Measurements from ENCODE around the gene NT5DC3. TPM values are rescaled to one million over a fixed set of nuclear protein-coding genes. Genes with fewer than 3 reads are reported as not detected.
"Not testable (repeated sequence)": the region's sequence is repeated elsewhere in the genome, so short reads cannot be mapped to it uniquely, and the experiment has no call there.

The NT5DC3 gene
- total RNA-seq, 1 donor from 2014 or later = 7.0 TPM

DNA sequence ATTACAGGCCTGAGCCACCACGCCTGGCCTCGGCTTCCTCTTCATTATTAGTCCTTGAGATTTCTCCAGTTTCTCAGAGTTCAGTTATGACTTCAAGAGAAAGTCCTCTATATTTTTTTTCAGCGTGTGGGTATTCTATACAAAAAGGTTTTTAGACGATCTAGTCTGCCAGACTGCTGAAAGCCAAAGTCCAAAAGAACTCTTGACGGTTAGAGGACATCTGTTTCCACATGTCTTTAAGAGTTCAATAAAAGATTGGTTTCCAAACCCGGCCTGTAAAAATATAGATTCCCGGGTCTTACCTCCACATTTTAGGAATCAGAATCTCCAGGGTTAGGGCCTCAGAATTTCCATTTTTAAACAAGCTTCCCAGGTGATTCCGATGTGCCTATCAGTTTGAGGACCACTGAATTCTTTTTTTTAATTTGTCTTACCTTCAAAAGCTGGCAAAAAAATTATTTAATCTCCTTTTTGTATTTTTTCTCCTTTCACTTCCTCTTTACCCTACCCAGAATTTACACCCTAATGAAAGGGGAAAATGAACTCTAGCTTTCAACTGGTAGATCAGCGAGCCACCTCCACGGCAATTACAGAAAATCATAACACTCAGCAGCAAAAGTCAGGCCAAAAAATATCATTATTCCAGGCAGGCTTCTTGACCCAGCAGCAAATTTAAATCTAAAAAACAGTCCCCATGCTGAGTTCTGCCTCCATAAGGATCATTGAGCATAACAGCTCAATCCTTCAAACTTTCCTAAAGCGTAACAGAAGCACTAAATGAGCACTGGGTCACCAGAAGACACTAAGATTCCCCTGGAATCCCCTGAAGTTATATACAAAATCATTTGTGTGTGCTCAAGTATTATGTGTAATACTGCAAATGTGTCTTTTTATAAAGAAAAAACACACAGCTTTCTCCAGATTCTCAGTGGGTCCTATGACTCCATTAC lies 8.7 kb downstream of the NT5DC3 start:
- no peak for DNase-seq

- no peak for DNase-seq
These were observed 10.2 kb downstream of the NT5DC3 start for GRCh38 chr12:103830730-103831320.

DNA sequence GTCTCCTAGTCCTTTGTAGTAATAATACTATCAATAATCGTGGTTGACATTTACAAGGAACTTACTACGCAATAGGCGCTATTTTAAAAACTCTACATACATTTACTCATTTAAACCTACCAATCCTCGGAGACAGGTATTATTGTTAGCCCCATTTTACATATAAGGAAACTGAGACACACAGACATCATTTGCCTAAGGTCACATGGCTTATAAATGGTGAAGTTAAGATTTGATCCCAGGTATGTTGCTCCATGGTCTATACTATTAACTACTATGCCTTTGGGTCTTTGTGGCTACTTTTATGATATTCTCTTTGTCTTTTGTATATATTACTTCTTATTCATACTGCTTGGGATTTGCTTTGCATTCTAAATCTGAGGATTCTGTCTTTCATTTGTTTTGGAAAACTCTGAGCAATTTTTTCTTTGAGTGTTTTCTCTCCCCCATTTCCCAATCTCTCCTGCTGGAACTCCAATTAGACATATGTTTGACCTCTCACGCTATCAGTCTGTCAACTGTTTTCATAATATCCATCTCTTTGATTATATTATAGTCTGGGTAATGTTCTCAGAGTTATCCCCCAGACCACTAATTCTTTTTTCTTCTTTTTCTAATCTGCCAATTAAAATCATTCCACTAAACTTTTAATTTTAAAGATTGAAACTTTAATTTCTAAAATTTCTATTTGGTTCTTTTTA lies 10.9 kb downstream of the NT5DC3 start:
- no peak for DNase-seq

DNA sequence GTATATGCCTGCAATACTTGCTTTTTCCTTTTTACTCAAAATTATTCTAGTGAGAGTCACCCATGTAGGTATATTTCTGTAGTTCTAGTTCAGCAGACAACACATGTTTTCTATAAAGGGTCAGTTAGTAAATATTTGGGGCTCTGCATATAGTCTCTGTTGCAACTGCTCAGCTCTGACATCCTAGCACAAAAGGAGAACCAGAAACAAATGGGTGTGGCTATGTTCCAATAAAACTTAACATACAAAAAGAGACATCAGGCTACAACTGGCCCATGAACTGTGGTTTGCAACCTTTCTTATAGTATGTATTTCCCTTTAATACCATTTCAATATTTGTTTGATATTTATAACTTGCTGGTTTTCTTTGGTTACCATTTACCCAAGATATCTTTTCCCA lies 11.9 kb downstream of the NT5DC3 start:
- DNase-seq = no peak

DNA sequence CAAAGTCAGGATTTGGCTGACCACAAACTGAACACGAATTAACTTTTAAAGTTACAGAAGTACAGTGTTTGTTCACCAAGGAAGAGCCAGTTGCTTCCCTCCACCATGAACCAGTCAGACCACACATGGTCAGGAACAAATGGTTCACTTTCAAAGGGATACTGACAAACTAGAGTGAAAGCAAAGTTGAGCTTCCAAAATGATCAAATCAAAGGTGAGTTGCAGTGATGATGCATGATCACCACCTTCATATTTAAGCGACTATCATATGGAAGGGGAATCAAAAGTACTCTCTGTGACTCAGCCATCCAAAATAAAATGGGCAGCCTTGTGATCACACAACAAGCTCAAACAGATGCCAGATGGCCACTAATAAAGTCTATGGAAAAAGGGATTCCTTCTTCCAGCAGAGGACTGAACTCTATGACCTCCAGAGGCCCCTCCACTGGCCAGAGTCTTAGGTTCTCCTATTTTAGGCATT lies 13.1 kb downstream of the NT5DC3 start:
- no peak for DNase-seq

- DNase-seq = no peak
These were observed 16.2 kb downstream of the NT5DC3 start for GRCh38 chr12:103824845-103825244.

DNA sequence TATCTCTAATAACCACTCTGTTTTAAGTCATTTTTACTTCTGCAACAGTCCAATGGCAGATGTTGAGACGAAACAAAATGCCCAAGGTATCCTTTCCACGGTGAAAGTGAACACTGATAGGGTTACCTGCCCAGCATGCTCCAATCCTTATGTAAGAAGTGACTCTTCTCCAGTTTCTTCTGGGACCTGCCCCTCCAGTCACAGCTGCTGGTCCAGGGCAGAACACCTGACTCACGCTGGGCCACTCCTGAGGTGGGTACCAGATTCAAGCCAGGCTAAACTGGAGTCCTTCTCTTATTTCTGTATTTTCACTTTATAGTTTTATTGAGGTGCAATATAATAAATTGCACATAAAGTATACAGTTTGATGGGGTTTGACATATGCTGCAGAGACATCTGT lies 16.7 kb downstream of the NT5DC3 start:
- no peak for DNase-seq

GRCh38 chr12:103823871-103824270 lies 17.2 kb downstream of the NT5DC3 start:
- DNase-seq = no peak

DNA sequence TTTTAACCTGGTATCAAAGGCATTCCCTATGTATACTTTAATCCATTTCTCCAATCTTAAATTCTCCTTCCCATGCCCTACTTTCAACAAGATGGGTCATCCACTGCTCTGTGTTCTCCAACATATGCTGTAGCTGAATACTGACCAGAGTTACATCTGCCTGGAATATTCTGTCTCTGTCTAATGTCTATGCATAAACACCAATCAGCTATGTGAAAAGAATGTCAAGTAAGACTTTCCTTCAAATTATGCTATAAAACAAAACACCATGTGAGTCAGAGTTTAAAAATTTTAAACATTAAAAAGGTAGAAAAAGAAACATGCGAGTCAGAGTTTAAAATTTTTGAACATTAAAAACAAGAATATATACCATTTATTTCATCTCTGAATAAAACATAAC lies 19.3 kb downstream of the NT5DC3 start:
- no peak for DNase-seq

DNA sequence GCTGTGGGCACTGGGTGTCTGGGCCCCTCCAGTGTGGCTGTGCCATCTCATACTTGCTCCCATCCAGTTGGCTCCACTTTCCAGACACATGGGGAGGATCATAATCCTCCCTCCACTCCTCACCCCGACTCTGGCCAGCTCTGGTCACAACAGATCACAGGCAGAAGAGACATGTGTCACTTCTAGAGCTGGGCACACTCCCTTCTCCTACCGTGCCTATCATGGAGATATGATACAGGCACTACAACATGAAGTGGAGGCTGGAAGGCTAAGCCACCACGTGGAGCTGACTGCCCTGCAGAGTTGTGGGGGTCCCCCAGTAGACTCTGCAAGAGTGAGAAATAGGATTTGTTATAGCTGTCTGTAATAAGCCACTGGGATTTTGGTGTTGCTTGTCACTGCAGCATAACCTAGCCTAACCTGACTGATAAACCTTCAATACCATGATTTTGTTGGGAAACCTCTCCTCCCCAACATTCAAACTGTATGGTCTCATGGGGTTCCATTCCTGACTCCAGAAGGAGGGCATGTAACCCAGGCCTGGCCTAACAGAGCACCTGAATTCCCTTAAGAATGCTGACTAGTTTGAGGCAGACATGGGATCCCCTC lies 20.0 kb downstream of the NT5DC3 start:
- DNase-seq = no peak

DNA sequence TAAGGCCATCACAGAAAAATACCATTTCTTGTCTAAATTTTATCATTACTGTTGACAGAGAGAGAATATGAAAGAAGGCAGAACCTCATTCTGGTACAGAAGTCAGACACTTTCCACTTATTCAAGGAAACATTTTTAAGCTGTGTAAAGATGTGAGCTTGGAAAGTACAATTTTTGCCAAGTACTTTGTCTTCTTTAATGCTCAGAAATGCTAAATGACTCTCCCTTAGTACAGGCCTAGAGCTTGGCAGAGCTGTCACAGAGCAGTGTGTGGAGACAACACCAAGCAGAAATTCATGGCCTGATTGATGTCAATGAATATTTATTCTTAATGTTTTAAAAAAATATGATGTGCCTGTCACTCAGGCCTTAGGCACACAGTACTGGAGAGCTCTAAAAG lies 20.7 kb downstream of the NT5DC3 start:
- no peak for DNase-seq

DNA sequence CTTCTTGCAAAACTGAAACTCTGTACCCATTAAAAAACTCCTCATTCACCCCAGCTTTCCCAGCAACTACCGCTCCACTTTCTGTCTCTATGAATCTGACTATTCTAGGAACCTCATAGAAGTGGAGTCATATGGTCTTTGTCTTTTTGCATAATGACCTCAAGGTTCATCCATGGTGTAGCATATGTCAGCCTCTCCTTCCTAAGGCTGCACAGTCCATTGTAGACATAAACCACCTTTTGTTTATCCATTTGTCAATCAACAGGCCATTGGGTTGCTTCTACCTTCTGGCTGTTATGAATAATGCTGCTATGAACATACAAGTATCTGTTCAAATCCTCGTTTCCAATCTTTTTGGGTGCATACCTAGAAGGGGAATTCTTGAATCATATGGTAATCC lies 21.1 kb downstream of the NT5DC3 start:
- DNase-seq = no peak

DNA sequence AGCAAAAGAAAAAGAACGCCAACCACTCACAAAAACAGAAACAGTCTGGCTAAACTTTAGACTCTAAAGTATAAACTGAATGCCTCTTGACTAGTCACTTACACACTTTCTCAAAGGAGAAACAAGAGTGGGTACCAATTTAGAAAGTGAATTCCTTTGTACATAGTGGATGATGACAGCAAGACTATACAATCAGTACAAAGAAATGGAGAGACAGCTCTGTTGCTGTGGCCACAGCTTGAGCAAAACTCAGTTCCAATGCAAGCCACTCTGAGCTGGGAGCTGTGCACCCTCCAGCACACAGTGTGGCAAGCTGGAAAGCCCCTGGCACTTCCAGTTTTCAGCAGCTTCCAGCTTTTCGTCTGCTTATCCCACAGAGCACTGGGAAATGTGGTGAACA lies 21.7 kb downstream of the NT5DC3 start:
- no peak for DNase-seq

DNA sequence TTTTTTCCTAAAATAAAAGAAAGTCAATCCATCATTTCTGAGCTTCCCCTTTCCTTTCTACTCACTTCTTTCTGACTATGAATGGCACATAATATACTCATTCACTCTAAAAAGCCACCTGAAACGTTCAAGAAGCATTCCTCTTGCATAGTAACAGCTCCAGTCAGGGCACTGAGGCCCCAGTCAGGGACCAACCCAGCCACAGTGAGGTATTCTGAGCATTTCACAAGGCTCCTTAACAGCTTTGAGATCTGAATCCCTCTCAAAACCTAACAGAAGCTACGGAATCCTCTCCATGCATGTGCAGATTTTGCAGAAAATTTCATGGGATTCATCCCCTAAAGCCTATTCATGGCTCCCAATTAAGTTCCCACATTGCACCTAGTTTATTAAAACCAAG lies 23.2 kb downstream of the NT5DC3 start:
- no peak for DNase-seq

DNA sequence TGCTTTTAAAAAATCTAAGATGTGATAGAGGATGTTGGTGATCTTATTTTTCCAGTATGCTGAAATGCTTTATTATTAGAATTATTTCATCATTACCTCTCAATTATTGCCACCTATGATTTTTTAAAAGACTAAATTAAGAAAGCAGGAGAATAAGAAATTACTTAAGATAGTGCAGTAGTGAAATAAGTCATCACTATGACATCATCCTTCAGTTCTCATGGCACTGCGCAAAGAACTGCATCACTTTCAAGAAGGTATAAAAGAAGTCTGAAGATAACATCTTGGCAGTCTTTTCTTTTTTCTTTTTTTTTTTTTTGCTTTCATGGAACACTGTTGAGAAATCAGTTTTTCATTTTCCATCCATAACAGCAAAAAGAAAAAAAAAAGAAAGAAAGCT lies 24.4 kb downstream of the NT5DC3 start:
- DNase-seq = no peak

DNA sequence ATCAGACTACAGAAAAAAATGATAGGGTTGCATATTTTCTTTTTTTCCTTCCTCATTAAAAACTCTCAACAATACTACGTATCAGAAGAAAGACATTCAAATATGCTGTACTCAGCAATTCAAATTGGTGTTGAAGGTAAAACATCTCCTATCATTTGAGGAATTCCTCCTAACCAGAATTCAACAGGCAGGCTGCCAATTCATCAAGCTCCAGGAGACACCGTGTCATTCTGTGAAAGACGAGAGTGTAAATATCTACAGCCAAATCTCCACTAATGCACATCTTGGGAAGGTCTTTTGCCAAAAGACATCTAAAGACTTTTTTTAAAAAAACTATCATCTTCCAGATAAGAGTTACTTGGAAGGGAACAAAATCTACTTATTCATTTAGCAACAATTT lies 26.6 kb downstream of the NT5DC3 start:
- no peak for DNase-seq

GRCh38 chr12:103813949-103814348 lies 27.1 kb downstream of the NT5DC3 start:
- no peak for DNase-seq

GRCh38 chr12:103813426-103813825 lies 27.6 kb downstream of the NT5DC3 start:
- DNase-seq = no peak

GRCh38 chr12:103812789-103813188 lies 28.2 kb downstream of the NT5DC3 start:
- DNase-seq = no peak

GRCh38 chr12:103811791-103812190 lies 29.2 kb downstream of the NT5DC3 start:
- DNase-seq = no peak

GRCh38 chr12:103810111-103810510 lies 30.9 kb downstream of the NT5DC3 start:
- no peak for DNase-seq

GRCh38 chr12:103809639-103810038 lies 31.4 kb downstream of the NT5DC3 start:
- not testable (repeated sequence) for DNase-seq

DNA sequence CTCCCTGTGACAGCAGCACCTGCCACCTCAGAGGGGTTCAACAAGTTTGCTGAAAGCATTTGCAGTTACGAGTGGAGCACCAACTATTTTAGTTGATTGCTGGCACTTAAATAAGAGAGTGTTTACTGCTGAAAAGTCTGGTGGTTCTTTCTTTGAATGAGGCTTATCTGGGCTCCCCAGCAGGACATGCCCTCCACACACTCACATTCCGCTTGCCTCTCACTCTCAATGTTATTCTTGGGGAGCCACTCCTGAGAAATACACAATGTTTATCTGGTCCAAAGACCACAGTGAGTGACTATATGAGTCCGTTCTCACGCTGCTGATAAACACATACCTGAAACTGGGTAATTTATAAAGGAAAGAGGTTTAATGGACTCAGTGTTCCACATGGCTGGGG lies 31.9 kb downstream of the NT5DC3 start:
- no peak for DNase-seq
